LHCN-M2 (cell line): ENCODE results near the gene RAPGEF5. TPM values are rescaled to one million over a fixed set of nuclear protein-coding genes. Genes with fewer than 3 reads are reported as not detected.

Experiments used
- DNase-seq: peaks from one replicate; pipeline ENCODE4 v3.0.0-alpha.2; 2012; ENCODE audit warnings: low read depth
- total RNA-seq: library from RNA; depleted of rRNA; stranded (reverse); fragments of >200 nt; gene quantifications from 2 replicates; pipeline ENCODE4 v1.2.3, GENCODE V29; 2014

RAPGEF5 gene
- total RNA-seq, 1 experiment from 2014 or later: 0.06 TPM

GRCh38 chr7:22350466-22351328, 6.3 kb downstream of the RAPGEF5 start:
- no peak for DNase-seq

GRCh38 chr7:22348379-22348778, 8.6 kb downstream of the RAPGEF5 start:
- no peak for DNase-seq

GRCh38 chr7:22346383-22347107, 10.4 kb downstream of the RAPGEF5 start:
- DNase-seq: no peak

- DNase-seq: no peak
Measured at GRCh38 chr7:22344655-22345054, 12.3 kb downstream of the RAPGEF5 start.

GRCh38 chr7:22343612-22344011, 13.3 kb downstream of the RAPGEF5 start:
- no peak for DNase-seq

GRCh38 chr7:22343071-22343470, 13.9 kb downstream of the RAPGEF5 start:
- no peak for DNase-seq

- no peak for DNase-seq
Measured at GRCh38 chr7:22339725-22340390, 17.1 kb downstream of the RAPGEF5 start.

GRCh38 chr7:22338877-22339276, 18.1 kb downstream of the RAPGEF5 start:
- no peak for DNase-seq

- no peak for DNase-seq
Measured at GRCh38 chr7:22338411-22338810, 18.5 kb downstream of the RAPGEF5 start.

GRCh38 chr7:22333680-22334141, 23.2 kb downstream of the RAPGEF5 start:
- DNase-seq: no peak

- no peak for DNase-seq
Measured at GRCh38 chr7:22332461-22332870, 24.5 kb downstream of the RAPGEF5 start.

- DNase-seq: no peak
Measured at GRCh38 chr7:22331704-22332103, 25.2 kb downstream of the RAPGEF5 start.

- no peak for DNase-seq
Measured at GRCh38 chr7:22330903-22331302, 26.1 kb downstream of the RAPGEF5 start.

GRCh38 chr7:22329816-22330524, 27.0 kb downstream of the RAPGEF5 start:
- no peak for DNase-seq

- DNase-seq: no peak
Measured at GRCh38 chr7:22326181-22326580, 30.8 kb downstream of the RAPGEF5 start.

- no peak for DNase-seq
Measured at GRCh38 chr7:22325671-22326070, 31.3 kb downstream of the RAPGEF5 start.

GRCh38 chr7:22323714-22324113, 33.2 kb downstream of the RAPGEF5 start:
- DNase-seq: no peak

- DNase-seq: peak; percentile 31
Measured at GRCh38 chr7:22320416-22320815, 36.5 kb downstream of the RAPGEF5 start.

GRCh38 chr7:22319424-22320403, 37.2 kb downstream of the RAPGEF5 start:
- DNase-seq: peak; percentile 84

GRCh38 chr7:22318376-22318775, 38.6 kb downstream of the RAPGEF5 start:
- DNase-seq: no peak
